DMS114 treated with DMSO at 0.1 percent for 48 hours (cell line): Measurements from ENCODE around the gene SH2D1B.
"Not testable (repeated sequence)": the region's sequence is repeated elsewhere in the genome, so short reads cannot be mapped to it uniquely, and the experiment has no call there.

ENCODE experiments used
- DNase-seq: peaks from one replicate; lab custom pipeline; 2025; ENCODE audit not compliant: unreplicated experiment; lab: John Stamatoyannopoulos, UW

The SH2D1B gene

GRCh38 chr1:162365284-162366020 is 46.5 kb downstream of the SH2D1B start:
- no peak for DNase-seq

- no peak for DNase-seq
These were observed 47.4 kb downstream of the SH2D1B start for GRCh38 chr1:162364498-162364897.

- DNase-seq, result no peak
These were observed 48.1 kb downstream of the SH2D1B start for GRCh38 chr1:162363823-162364222.

- DNase-seq, result no peak
These were observed 50.6 kb downstream of the SH2D1B start for GRCh38 chr1:162361349-162361748.

DNA sequence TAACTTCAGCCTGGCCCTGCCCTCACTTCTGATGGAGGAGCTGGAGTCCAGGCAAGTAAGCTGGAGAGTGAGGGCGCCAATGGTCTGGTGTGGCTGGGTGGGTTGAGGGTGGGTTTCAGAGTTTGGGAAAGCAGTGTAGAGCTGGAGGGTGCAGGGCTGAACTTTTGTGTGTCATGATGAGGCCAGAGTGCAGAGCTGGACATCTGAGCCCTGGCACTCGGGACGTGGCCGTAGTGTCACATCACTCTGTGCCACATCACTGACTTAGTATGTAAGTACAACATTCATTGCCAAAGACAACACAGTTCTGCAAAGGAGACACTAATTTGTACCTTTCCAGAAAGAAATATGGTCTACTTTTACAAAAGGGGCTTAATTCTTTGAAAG is 51.1 kb downstream of the SH2D1B start:
- DNase-seq, result no peak

DNA sequence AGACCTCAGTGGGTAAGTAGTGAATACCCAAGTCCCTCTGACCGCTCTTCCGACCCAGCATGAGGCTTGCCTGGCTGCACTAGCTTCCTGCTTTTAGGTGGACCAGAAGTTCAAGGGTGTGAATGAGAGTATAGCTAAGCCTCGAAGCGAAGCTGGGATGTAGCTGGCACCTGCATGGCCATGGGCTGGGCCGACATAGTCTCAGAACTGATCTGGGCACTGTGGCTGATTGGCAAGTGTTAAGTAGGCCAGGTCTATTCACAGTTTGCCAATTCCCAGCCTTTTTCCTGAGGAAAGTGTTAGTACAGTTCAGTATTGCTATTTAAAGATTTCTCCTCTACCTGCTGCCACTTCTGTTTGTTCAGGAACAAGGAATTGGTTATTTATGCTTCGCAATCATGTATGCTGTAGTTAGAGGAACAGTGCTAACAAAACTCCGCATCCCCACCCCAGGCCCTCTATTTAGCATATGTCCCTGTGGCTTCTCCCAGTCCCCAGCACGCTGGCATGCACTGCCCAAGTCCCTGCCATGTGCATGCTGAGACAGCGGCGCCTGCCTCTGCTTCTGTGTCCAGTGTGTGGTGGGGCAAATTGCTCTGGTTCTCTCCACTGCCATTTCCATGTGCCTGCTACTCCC is 51.6 kb downstream of the SH2D1B start:
- DNase-seq, result no peak

DNA sequence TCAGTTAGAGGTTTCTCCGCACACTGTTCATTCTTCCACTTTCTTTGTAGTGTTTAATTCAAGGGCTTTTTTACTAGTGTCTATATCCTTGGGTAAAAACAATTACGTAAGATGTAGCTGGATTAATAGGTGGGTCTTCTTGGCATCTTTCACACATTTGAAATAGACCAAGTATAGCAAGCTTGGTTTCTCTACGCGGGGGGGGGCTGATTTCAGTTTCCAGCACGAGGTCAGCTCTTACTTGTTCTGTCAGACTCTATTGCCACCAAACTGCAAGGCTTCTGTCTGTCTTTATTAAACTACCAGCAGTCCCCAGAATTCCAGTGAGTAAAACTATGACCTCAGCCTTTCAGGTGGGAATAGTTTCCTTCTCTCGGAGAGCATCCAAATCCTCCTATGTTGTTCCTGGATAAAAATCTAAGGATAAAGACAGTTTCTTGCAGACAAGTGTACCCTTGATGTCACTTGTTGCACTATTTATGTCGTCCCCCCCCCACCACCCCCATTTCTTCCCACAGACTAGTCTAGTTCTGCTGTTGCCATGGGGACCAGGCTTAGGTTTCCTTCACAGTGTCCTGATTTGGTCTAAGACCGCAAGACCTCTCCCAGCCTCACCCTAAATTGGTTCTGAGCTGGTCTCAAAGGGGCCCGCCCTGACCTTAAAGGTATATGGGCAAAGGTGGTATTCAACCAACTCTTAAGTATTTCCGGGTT is 52.3 kb downstream of the SH2D1B start:
- DNase-seq, result no peak

GRCh38 chr1:162358928-162359327 is 53.0 kb downstream of the SH2D1B start:
- no peak for DNase-seq

DNA sequence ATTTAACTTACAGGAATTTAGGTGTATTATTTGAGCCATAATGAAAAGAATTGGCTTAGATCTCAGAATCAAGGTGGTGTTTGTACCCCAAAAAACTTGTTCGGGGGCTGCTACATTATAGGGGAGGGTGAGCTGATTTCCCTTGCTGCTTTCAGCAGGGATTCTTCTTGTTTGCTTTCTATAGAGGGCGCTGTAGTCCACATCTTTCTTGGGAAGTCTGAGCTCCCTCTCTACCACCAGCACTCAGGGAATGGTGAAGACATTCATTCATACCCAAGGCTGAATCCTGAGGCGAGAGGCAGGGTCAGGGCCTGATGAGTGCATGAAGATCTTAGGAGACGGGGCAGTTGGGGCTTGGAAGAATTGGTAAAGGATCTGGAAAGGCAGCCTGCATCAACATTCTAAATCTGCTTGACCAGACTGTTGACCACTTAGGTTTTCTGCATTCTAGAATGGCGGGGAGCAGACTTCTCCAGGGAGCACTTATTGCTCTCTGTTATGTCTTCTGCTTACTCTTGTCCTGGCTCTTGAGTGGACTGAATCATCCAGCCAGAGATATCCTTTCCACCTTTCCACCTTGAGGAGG is 54.2 kb downstream of the SH2D1B start:
- no peak for DNase-seq

- no peak for DNase-seq
These were observed 58.2 kb downstream of the SH2D1B start for GRCh38 chr1:162353702-162354101.

GRCh38 chr1:162353078-162353477 is 58.9 kb downstream of the SH2D1B start:
- no peak for DNase-seq

GRCh38 chr1:162351874-162352273 is 60.1 kb downstream of the SH2D1B start:
- DNase-seq, result not testable (repeated sequence)

DNA sequence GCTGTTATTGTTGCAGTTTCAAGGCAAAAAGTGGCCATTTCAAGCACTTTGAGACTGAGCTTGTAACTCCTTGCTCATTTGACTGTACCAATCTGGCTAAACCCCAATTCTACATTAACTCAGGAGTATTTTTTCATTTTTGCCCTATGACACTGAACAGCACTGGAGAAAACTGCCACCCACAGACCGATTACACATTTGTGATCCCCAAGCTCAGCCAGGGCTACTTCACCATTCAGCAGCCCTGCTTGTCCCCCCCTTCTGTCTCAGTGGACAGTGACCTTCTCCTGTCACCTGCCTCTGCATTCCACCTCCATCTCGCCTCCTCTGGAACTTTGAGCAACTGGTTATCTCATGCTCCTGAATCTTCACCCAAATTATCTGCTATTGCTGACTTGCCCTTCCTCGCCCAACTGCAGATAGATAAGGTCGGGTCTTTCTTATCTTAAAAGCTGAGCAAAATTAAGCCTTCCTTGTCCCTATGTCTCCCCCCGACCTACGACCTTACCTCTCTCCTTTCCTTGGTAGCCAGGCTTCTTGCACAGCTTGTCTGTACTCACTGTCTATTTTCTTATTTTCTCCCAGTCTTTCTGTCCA is 60.6 kb downstream of the SH2D1B start:
- DNase-seq, result no peak

DNA sequence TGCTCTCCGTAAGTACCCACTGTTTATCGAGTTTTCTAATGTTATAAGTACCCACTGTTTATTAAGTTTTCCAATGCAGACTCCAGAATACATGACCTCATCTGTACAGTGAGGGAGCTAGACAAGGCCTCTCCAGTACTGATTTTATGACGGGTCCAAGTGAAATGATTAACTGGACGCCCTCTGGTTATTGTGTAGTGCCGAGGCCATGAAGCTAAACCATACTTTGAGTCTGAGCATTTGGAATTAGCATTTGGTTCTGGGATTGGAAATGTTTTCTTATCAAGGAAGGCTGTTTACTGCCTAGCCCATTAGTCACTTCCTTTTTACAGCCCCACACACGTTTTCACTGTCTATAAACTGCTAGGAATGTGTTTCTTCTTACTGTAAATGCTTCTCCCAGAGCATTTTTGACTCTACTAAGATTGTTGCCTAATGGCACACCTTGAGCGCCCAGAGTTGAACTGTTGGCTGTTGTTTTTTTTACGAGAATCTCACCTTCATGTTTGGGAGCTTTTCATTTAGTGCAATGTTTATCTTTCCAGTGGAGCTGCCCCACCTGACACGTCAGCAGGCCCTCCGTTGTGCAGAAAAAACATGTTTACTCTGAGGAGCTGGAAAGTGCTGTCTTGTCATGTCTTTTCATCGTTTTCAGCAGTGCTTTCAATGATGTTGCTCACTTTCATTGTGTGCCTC is 62.2 kb downstream of the SH2D1B start:
- no peak for DNase-seq

DNA sequence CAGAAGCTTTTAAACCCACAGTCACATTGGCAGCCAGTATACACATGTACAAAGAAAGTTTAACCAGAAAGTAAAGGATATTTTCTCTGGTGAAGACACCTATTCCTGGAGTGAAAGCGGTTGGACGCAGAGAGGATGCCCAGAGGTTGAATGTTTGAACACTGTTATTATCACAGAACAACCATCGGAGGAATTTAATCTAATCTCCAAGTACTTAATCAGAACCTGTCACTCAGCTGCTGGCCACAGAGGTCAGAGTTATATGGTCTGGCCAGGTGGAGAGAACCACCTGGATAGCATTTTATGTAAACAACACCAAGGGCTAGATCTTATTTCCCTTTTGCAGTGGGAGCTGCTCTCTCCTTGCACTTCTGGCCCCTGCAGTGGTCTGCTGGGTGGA is 64.7 kb downstream of the SH2D1B start:
- no peak for DNase-seq
